ENCODE data around the gene GMPR.
"Not testable (repeated sequence)": the region's sequence is repeated elsewhere in the genome, so short reads cannot be mapped to it uniquely, and the experiment has no call there.

GMPR gene

DNA sequence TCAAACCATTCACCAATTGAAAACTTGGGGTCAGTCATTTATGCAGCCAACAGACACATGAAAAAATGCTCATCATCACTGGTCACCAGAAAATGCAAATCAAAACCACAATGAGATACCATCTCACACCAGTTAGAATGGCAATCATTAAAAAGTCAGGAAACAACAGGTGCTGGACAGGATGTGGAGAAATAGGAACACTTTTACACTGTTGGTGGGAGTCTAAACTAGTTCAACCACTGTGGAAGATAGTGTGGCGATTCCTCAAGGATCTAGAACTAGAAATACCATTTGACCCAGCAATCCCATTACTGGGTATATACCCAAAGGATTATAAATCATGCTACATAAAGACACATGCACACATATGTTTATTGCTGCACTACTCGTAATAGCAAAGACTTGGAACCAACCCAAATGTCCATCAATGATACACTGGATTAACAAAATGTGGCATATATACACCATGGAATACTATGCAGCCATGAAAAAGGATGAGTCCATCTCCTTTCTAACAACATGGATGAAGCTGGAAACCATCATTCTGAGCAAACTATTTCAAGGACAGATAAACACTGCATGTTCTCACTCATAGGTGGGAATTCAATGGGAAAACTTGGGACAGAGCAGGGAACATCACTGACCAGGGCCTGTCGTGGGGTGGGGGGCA lies 13.2 kb upstream of the GMPR start:
- not testable (repeated sequence) for DNase-seq

DNA sequence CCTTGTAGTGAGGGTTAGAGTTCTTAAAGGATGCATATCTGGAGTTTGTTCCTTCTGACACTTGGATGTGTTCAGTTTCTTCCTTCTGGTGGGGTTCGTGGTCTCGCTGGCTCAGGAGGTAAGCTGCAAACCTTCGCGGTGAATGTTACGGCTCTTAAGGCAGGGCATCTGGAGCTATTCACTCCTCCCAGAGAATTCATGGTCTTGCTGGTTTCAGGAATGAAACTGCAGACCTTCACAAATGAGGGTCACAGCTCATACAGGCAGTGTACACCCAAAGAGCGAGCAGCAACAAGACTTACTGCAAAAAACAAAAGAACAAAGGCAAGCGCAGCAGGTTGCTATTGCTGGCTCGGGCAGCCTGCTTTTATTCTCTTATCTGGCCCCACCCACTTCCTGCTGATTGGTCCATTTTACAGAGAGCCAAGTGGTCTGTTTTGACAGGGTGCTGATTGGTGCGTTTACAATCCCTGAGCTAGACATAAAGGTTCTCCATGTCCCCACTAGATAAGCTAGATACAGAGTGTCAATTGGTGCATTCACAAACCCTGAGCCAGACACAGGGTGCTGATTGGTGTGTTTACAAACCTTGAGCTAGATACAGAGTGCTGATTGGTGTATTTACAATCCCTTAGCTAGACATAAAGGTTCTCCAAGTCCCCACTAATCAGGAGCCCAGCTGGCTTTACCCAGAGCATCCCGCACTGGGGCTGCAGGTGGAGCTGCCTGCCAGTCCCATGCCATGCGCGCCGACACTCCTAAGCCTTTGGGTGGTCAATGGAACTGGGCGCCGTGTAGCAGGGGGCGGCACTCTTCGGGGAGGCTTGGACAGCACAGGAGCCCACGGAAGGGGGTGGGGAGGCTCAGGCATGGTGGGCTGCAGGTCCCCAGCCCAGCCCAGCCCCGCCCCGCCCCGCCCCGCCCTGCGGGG lies 12.0 kb upstream of the GMPR start:
- not testable (repeated sequence) for DNase-seq

DNA sequence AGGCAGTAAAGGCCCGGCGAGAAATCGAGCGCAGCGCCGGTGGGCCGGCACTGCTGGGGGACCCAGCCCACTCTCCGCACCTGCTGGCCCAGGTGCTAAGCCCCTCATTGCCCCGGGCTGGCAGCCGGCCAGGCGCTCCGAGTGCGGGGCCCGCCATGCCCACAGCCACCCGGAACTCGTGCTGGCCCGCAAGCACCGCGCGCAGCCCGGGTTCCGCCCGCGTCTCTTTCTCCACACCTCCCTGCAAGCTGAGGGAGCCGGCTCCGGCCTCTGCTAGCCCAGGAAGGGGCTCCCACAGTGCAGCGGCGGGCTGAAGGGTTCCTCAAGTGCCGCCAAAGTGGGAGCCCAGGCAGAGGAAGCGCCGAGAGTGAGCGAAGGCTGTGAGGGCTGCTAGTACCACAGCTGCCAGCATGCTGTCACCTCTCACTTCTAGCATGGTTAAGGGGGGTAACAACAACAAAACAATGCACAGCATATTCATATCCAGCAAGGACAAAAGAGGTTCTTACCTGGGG lies 11.3 kb upstream of the GMPR start:
- DNase-seq, result no peak

DNA sequence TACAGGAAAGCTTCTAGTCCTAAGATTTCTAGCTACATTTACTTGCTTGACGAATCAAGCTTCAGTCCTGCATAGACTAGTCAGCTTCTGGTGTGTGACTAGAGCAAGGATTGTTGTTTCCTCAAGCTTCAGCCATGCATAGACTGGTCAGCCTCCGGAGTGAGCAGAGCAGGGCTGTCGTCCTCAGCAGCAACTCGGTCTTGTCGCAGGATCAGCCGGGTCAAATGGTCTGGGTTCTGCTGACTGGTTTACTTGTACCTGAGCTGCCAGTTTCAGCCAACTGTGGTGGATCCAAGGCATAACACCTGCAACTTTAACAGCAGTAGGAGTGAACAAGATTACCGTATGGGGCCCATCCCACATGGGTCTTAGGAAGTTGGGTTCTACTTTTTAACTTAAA lies 10.8 kb upstream of the GMPR start:
- DNase-seq, result no peak

DNA sequence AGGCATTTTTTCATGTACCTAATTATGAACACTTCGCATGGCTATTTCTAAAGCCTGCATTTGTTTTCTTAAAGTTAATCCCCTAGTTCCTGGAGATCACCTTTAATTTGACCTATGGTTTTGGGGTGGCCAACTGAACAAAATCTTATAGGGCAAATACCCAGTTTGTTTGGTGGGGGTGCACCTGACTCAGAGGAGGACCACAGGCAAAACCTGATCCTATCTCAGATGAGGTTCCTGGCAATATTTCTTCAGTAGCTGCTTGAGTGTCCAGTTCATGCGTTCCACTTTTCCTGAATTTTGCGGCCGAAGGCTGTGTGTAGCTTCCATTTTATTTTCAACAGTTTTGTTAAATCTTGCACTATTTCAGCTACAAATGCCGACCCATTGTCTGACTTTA lies 10.3 kb upstream of the GMPR start:
- no peak for DNase-seq

DNA sequence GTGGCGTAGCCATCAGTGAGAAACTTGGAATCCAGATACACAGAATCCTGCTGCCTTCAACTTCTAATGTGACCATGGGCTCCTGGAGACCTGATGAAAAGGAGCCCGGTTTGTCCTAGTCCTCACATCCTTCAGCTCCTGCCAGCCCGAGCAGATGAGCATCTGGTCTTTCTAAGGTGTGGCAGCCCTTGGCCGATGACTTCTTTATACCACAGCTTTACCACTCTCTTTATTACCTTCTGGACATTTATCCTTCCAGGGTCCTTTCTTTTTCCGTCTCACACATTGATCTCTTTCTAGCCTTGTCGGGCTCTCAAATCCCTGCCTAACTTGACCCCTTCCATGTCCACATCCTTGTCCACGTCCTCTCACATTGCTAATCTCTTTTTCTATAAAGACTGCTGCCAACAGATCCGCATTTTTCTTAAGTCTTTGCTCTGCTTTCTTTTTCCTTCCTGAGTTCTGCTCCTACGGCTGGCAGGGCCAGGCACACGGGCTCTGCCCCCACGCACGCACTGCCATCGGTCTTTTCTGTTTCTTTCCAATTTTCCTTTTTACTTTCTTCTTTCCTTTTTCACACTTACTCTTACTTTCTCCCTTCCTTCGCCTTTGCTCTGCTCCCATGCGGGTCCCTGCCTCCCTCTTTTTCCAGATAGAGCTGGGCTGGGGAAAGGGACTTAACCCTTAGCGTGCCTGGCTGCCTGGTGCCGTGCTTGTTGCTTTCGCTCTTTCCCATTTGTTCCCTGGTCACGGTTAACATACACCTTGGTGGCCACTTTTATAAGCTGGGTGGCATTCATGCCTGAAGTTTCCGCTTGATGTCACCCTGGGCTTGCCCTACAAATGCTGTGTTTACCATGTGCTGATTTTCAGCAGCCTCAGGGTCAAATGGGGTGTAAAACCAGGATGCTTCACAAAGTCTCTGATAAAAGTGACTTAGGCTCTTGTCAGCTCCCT lies 9.4 kb upstream of the GMPR start:
- no peak for DNase-seq

DNA sequence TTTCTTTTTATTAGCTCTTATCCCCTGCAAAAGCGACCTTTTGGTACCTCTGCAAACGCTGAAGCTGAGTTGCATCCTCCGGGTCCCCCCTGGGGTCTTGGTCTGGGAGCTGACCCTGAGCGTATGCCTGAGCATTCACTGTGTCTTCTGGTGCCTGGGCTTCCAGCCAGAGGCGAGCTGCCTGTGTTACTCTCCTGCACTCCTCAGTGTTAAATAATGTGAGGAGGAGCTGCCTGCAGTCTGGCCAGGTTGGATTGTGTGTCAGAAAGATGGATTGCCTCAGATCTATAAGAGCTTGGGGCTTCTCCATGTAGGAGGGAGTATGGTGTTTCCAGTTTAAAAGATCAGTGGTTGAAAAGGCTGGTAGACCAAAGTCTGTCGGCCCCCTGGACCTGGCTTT lies 8.7 kb upstream of the GMPR start:
- DNase-seq, result no peak

DNA sequence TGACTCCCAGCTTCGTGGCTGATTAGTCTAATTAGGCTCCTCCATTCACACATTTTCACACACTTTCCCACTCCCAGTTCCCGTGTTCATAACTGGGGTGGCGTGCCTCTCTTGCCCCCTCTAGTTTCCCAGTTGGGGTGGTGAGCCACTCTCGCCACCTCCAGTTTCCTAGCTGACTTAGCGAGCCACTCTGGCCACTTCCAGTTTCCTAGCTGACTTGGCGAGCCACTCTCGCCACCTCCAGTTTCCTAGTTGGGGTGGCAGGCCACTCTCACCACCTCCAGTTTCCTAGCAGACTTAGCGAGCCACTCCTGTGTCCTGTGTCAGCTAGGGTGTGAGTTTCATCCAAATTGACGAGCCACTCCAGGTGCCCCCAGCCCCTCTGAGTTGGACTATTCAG lies 7.4 kb upstream of the GMPR start:
- no peak for DNase-seq

DNA sequence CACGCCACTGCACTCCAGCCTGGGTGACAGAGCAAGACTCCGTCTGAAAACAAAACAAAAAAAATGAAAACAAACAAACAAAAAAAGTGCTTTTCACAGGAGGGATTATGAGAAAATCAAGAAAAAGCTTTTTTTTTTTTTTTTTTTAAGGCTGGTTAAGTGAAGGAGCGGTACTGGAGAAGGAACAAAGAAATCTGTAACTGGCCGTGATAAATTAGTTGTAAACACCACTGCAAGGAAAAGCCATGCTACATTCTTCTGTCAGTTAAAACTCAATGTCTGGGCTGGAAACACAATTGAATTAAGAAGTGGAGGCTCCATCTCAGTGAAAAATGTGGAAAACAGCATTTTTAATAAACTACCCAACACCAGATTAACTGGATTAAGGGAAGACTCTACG lies 6.3 kb upstream of the GMPR start:
- no peak for DNase-seq

DNA sequence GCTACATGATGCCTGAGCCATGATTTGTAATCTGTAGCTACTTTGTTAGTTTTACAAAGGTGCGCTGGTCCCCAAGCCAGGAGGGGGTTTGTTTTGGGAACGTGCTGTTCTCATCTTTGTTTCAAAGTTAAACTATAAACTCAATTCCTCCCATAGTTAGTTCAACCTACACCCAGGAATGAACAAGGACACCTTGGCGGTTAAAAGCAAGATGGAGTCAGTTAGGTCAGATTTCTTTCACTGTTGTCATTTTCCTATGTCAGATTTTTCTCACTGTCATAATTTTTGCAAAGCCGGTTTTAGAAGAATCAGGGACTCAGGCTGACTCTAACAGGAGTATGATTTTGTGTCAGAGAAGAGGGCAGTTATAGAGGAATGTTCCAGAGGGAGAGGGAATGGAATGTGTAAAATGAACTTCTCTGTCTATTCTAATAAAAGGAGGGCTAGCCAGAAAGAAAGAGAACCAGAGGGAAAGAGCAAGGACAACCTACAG lies 2.3 kb upstream of the GMPR start:
- DNase-seq, result peak; percentile 27

DNA sequence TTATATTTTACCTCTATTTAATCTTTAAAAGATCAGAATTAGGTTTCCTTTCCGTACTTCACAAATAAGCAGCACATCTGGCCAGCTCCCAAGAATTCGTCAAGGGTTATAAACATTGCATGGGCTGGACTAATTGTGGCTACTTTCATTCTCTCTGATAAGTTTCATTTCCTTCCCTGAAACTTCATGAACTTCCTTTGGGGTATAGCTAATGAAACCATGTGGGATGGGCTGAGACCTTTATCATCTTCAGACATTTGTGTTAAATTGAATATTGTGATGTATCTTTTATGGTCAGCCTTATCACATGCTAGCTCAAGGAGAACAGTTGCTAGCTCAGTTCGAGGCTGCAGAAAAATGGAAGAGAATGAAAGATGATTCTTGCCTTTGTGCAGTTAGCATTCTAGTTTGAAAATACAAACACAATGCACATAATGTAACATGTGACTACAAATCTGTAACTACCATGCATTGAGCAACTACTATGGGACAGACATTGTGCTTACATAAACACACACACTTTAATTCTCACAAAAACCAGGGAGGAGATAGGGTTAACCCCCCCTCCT lies 1.7 kb upstream of the GMPR start:
- peak; percentile 39 for DNase-seq

DNA sequence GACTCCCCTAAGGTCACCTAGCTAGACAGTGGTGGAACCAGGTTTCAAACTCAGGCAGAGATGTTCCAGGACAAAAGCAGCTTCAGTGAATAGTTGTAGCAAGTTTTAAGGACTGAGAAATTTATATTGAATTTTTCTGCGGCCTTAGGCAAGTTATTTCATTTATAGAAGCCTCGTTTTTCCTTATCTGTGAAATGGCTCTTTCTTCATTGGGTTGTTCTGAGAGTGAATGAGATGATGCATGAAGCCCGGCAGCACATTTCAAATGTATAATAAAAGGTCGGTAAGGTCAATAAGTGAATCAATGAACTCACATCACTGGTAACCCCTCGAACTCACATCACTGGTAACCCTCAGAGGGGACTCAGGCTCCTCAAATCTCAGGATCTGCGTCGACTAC lies 1.1 kb upstream of the GMPR start:
- DNase-seq, result no peak

DNA sequence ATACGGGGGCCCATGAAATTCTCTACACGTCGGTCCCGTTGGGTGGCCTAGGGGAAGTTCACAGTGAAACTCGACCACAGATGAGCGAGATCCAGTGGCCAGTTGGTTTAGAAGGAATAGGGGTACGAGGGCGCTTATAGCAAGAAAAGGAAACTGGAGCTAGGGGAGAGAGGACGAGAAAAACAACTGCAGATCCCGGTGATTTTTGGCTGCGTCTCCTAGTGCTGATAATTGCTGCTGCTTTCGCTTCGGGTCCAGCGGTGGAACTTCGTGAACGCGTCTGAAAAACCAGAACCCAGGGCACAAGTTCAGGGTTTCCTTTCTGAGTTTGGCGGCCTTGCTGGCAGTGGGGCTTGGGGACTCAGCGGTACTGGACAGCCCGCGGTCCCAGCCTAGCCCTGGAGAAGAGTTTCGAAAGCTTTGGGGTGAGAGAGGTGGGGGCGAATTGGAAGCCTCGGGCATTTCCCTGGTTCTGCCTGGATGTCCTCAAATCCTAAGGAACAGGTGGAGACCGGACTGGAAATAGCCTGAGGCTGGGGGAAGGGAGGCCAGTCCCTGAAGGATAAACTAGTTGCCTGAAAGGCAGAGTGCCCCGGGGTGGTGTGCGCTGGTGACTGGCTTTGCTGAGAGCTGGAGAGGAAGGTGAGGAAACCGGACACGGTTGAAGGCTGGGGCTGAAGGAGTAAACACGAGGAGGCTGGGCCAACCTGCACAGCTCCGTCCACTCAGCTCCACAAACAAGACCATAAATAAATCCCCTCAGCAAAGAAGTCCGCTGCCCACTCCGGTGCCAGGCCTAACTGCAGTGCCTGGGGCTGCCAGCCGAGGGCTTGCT lies 793 bp downstream of the GMPR start:
- no peak for DNase-seq

DNA sequence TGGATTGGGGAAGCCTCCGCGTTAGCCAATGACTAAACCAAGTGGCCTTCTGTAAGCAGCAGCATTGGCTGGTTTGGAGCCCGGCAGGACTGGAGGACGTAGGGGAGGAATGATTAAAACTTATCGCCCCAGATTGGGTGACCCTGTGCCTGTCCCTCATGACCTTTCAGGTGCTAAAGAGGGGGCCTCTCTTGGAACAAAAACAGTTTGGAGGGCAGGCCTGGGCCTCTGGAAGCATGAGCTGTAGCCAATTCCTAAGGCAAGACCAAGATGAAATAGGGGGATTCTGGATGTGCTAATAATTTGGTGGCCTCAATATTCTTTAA lies 1.4 kb downstream of the GMPR start:
- peak; percentile 33 for DNase-seq

DNA sequence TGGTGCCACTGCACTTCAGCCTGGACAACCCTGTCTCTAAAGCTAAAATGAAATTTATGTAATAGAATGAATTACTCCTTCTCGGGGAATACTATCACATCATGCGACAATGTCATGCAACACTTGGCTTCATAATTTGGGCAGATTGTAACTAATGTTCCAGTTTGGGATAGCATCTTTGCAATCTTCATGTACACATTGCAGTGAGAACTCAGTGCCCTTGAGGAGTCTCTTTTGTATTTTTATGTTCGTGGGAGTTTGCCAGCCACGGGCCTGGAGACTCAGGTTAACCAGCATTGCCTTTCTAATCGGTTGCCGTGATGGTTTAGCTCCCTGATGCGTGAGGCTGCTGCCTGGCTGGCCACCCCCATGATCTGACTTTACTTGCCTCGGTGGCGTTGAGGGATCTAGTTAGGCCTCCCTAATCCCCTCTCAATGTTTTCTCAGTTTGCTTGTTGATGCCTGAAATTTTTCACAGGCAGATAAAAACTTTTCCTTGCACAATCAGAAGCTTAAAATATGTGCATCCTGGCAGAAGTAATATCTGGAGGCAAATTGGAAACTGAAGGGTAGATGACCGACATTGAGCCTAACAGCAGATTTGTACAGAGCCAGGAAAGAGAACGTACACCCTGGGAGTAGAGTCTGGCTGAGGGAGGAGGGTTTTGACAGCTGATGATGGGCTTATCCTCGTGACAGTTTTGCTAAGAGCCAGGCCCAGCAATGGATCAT lies 2.4 kb downstream of the GMPR start:
- DNase-seq, result no peak

DNA sequence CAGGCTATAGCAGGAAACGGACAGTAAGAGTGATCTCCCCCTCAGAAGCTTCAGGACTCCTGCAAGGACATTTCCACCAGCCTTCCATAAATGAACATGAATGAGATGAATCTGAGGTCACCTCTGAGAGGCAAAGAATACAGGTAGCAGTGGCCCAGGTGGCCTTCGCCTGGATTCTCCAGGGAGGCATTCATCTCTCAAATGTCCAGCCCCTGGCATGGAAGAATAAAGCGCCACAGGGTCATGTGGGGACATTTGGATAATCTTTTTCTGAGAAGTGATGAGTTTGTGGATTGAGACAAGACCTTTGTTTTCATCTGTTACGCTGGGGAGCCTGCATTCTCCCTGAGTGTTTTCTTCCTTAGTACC lies 2.9 kb downstream of the GMPR start:
- no peak for DNase-seq

DNA sequence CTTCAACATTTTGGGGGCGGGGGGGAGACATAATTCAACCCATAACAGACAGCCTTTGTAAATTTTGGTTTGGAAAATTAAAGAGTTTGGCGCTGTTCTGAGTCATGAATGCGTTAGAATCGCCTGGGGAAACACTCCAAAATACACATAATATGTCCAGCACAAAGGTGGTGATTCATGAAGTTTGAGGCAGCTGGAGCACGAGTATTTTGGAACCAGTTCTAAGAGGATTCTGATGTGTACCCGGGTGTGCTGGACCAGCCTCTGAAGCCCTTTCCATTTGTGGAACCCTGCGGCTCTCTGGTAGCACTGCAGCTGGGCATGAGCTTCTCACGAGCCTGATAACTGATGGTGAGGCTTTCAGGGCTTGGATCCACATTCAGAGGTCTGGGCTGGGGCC lies 4.7 kb downstream of the GMPR start:
- peak; percentile 67 for DNase-seq

DNA sequence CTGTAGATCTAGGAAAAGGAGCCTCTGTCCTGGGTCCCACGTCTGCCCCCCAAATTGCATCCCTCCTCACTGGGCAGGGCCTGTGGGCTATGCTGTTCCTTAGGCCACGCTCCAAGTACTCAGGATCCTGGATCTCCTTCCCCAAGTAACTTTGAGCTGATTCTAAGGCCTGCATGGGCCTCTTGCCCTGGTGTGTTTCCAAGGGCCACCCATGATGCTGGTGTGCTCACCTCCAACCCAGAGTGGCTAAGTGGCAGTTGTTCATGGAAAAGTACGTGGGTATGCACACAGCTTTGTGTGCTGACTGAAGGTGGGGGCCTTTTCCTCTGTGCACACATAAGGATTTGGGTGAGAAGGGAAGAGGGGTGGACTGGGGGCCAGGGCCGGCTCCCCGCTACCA lies 5.3 kb downstream of the GMPR start:
- no peak for DNase-seq

DNA sequence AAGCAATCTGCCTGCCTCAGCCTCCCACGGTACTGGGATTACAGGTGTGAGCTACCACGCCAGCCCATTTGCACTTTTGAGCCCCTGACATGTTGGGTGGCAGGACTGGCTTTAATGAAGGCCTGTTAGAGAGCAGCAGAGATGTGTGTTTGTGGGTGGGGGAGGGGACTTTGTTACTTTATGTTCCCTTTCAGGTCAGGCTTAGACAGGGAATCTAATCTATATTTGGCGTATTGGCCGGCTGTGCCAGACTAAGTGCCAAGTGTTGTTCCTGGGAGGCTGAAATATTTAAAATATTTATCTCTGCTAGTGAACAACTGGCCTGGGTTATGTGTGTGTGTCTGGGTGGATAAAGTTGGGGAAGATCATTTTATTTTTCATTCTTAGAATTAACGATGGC lies 6.1 kb downstream of the GMPR start:
- DNase-seq, result no peak

DNA sequence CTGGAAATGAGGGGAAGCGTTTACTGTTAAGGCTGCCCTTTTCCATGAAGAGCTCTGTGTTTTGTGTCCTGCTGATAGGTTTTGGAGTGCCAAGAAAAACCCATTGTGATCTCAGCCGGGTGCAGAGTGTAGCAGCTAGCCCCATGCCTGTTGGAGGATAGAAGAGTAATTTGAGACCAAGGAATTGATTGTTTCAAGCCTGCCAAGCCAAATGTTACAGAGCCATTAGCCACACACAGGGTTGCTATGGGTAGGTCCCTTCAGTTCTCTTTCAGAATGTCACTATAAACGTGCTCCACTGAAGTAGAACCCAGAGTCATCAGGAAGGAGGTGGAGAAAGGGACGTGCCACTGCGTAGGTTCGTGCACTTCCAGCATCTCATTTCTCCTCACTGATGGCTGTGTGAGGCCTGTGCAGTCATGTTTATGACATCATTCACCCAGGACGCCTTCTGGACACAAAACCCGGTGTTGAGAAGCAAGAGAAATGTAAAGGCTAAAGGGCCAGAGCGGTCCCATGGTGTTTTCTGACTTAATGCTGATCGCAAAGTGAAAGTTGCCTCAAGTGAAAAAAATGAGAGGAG lies 6.6 kb downstream of the GMPR start:
- DNase-seq, result no peak
